ENCODE data around the gene CDC14A.

The CDC14A gene

GRCh38 chr1:100499194-100499811, 147.0 kb downstream of the CDC14A start:
- no peak for DNase-seq

DNA sequence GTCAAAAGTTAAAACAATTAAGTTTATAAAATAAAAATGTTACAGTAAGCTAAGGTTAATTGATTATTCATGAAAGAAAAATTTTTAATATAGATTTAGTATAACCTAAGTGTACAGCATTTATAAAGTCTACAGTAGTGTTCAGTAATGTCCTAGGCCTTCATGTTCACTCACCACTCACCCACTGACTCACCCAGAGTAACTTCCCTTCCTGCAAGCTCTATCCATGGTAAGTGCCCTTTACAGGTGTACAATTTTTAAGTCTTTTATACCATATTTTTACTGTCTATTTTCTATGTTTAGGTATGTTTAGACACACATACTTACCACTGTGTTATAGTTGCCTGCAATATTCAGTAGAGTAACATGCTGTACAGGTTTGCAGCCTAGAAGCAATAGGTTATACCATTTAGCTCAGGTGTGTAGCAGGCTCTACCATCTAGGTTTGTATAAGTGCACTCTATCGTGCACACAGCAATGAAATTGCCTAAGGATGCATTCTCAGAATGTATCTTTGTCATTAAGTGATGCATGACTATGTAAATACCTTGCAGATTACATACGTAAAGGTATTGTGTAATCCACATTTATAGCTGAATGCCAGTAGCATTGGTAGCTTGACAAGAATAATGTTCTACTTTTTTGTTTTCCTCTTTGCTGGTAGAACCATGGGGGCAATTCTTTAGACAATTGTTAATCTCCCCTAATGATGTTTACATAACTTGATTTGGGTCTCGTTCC, 149.9 kb downstream of the CDC14A start:
- DNase-seq, result no peak

DNA sequence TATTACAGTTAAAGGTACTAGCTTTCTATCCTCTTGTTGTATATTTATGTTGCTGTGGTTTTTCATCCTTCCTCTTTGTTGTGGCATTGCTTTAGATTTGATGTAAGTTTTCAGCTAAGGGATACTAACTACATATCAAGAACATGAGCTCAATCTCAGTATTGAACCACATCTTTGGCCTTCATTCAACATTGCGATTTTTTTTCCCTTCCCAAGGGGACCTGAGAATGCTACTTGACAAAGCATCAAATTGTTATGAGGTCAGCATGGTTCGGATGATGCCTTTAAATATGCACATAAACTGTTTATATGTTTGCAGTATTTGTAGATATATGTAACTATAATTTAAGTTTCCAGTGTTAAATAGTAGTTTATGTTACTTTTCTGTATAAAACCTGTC, 153.9 kb downstream of the CDC14A start:
- no peak for DNase-seq

DNA sequence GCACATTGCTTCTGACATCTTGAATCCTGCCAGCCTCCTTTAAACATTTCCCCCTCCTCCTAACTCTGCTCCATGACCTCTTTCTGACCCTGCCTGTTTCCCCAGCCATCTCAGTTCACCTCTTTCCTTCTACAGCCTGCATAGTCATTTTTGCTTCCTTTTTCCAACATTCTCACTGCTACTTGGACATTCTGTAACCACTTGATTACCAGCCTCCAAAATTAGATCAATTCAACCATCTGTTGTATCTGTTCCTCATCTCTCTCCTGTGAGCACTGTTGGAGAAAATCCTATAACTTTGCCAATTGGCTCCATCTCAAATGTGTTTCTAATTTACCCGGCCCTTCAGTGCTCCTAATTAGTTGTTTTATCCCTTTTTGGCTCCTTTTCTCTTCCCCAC, 158.1 kb downstream of the CDC14A start:
- DNase-seq, result no peak

DNA sequence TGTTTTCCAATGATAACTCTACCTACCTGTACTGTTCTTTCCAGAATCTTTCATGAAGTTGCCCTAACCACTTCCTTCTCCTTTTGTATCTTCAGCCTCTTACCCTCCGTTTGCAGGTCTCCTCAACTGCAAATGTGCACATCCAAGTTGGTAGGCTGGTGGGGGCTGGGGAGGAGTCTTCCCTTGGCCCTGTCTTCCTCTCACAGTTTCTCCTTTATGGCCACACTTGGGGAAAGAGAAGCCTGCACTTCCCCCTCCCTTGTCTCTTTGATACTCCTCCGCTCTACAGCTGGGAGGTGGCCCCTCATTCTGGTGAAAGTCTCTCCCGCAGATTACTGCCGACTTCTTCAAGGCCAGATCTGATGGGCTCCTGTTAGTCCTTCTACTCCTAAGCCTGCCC, 158.8 kb downstream of the CDC14A start:
- DNase-seq, result no peak

DNA sequence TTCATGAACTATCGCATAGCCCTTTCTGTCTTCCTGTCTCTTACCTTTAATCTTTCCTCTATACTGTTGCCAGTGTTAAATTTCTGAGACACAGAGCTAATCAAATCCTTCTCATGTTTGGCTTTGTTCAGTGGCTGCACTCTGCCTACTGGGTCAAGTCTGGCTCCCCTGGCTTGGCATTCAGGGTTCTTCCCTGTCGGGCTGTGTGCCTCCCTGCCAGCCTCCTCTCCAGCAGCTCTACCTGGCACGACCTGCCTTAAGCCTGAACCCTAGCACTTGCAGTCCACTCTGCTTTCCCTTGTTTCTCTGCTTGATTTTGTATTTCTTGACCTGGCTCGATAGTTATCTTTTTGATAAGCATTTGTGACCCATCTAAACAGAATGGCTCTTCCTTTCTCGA, 159.5 kb downstream of the CDC14A start:
- no peak for DNase-seq

DNA sequence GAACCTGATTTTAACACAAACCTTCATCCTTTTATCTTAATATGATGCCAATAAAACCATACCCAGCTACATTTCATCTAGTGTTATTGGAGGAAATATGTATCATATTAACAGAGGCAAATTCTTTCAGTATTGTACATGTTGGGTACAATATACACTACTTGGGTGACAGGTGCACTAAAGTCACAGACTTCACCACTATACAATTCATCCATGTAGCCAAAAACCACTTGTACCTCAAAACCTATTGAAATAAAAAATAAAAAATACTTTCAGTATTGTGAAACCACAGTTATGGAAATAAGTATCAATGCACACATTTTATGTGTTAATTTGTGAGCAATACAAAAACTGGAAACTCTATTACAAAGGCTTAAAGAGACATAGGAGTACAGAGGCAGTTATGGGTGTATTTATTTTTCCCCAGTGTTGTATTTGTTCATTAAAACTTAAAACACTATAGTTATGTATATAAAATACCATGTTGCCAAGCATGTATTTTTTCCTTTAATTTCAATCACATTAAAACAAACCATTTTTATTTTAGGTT, 160.6 kb downstream of the CDC14A start:
- DNase-seq, result no peak

DNA sequence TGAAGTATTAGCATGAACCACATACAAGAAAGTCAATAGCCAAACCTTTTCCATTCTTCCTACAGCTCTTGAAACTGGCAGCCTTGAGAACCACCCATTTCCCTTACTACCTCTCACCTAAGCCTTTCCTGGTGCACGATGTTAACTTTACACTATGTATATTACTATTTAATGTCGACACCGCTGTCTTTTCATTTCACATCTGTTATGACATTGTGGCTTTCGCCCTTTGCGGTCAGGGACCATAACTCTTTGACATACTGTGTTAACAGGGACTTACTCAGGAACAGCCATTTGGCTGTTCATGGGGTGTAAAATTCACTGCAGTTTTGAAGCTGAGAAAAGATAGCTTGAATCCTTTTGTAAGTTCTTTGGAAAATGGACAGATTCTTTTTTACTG, 164.6 kb downstream of the CDC14A start:
- no peak for DNase-seq

DNA sequence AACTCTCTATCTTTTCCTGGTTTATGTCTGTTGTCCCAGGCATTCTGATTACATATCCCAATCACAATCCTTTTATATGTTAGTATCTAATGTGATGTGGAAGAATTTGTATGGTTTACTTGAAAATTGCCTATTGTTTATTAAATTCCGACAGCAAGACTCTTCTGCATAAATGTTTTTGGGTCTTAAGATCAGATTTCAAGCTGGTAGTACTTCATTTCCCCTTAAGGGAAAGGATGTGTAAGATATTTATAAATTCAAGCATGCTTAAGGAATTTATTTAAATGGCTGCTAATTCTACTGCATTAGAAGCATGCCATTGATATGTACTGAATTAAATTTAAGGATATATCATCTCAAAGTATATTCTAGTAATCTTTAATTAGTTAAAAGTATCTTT, 165.2 kb downstream of the CDC14A start:
- DNase-seq, result no peak

- DNase-seq, result no peak
Observed at GRCh38 chr1:100518023-100518422, 165.7 kb downstream of the CDC14A start.

DNA sequence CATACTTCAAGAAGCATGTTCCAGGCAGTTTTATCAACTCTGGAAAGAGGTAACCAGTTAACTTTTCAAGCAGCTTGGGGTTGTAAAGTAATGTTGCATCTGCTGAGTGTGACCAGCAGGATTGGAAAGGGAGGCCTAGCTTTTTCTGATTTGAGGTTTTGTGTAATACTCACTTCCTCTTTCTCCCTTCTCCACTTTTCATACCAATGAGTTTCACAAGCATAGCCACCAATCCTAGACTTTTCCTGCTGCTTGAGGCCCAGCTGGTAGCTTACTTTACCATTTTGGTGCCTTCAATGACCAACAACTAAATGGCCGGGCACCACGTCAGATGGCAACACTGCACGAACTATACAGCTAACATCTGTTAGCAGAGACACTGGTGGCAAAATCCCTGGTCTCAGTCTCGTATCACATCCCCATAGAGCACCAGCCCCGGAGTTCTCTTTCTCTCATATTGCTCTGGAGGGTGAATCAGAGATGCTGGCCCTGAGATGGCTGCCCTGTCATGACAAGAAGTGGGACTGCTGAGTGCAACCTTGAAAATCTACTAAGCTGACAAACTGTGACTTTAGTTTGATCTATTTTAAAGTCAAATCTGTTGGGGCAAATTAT, 170.8 kb downstream of the CDC14A start:
- DNase-seq, result no peak

DNA sequence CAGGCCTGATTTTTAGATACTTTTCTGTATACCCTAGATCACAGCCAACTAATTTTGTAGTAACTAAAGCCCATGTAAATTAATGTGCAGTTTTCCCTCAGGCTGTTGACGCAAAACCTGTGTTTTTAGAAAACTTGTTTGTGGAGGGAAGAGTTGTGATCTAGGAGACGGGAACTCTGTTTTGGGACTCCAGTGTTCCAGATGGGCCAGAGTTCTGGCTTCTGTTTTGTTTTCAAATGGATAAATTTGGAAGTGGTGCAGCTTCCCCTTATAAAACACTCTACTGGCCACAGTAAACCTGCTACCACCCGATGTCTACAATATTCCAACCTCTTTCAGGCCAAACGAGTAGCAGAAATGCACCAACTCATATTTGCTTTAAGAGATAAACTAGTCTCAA, 172.0 kb downstream of the CDC14A start:
- DNase-seq, result no peak

GRCh38 chr1:100526894-100527293, 174.6 kb downstream of the CDC14A start:
- DNase-seq, result no peak

GRCh38 chr1:100528871-100529270, 176.6 kb downstream of the CDC14A start:
- no peak for DNase-seq

DNA sequence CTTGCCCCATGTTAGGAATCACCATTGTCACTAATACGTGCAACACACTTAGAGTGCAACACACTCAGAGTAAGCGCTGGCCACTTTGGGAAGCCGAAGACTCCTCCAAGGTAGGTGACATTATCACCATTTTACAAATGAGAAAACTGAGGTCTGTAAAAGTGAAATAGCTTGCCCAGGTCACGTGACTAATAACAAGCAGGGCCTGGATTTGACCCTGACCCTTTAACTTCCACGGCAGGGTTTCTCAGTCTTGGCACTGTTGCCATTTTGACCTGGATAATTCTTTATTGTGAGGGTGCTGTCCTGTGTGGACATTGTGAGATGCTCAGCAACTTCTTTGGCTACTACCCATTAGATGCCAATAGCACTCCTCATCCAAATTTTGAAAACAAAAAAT, 177.8 kb downstream of the CDC14A start:
- DNase-seq, result no peak

- DNase-seq, result no peak
Observed at GRCh38 chr1:100530880-100531487, 178.7 kb downstream of the CDC14A start.

DNA sequence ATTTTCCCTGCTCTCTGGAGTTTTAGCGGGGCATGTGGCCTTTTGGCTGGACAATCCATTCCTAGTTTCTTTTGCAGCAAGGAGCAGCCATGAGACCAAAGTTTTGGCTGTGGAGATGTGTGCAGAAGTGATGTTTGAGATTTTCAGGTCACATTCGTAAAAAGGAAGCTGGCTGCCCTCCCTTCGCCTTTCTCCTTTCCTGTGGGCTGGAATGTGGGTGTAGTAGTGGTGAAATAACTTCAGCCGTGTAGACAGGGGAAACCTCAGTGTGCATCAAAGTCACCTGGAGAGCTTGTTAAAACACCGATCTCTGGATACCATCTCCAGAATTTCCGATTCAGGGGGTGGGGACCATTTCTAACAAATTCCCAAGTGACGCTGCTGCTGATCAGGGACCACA, 180.3 kb downstream of the CDC14A start:
- no peak for DNase-seq

DNA sequence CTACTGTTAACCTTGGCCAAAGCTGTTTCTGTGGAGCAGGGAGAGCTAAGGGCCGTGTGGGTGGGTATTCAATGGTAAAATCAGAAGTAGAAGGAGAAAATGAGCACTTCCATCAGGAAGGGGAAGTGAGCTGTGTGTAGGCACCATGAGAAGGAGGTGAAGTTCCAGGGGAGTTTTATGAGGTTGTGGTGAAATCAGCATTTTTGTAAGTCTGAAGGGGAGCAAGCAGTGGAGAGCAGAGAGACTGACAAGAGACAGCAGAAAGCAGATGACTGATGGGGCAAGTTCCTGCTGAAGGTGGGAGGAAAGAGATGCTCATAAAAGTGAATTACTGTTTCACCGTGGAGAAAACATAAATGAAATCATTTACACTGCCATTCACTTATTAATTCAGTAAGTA, 183.0 kb downstream of the CDC14A start:
- no peak for DNase-seq

- no peak for DNase-seq
Observed at GRCh38 chr1:100536031-100536430, 183.7 kb downstream of the CDC14A start.

DNA sequence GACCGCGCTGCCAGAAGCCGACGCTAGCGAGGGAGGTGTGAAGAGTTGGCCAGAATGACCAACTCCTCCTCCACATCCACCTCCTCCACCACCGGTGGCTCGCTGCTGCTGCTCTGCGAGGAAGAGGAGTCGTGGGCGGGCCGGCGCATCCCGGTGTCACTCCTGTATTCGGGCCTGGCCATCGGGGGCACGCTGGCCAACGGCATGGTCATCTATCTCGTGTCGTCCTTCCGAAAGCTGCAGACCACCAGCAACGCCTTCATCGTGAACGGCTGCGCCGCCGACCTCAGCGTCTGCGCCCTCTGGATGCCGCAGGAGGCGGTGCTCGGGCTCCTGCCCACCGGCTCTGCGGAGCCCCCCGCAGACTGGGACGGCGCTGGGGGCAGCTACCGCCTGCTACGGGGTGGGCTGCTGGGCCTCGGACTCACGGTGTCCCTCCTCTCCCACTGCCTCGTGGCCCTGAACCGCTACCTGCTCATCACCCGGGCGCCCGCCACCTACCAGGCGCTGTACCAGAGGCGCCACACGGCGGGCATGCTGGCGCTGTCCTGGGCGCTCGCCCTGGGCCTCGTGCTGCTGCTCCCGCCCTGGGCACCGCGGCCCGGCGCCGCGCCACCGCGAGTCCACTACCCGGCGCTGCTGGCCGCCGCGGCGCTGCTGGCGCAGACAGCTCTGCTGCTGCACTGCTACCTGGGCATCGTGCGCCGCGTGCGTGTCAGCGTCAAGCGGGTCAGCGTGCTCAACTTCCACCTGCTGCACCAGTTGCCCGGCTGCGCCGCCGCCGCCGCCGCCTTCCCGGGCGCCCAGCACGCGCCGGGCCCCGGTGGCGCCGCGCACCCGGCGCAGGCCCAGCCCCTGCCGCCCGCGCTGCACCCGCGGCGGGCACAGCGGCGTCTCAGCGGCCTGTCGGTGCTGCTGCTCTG, 186.9 kb downstream of the CDC14A start:
- DNase-seq, result peak; percentile 34

DNA sequence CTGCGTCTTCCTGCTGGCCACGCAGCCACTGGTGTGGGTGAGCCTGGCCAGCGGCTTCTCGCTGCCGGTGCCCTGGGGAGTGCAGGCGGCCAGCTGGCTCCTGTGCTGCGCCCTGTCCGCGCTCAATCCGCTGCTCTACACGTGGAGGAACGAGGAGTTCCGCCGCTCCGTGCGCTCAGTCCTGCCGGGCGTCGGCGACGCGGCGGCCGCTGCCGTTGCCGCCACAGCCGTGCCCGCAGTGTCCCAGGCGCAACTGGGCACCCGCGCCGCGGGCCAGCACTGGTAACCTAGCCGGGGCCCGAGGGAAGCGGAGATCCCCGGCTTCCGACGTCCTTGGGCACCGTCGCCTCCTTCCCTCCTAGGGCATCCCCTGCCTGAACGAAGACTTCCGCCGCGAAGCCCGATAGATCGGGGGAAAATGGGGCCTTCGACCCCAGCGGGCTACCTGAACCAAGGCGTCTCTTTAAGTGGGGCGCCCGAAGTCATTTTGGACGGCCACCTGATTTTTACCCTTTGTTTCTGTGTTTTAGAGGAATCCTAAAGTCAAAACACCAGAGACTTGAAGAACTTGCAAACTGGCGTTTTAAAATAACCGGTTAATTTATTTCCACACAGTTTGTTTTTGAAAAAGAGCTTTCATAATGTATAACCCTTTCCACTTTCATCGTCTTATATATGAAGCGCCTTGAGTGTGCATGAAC, 187.7 kb downstream of the CDC14A start:
- DNase-seq, result peak; percentile 12

GRCh38 chr1:100542285-100542684, 190.0 kb downstream of the CDC14A start:
- no peak for DNase-seq

Data from stimulated activated CD4-positive, alpha-beta T cell treated with anti-CD3 and anti-CD28 coated beads, Interleukin-12 subunit alpha, Interleukin-12 subunit beta, amount 100 ng/mL, for 4 hours (primary cell).